ENCODE results near the gene MAGI3. TPM values are rescaled to one million over a fixed set of nuclear protein-coding genes. Genes with fewer than 3 reads are reported as not detected.
"Not testable (repeated sequence)": the region's sequence is repeated elsewhere in the genome, so short reads cannot be mapped to it uniquely, and the experiment has no call there.

The MAGI3 gene
- total RNA-seq, 1 donor from 2014 or later = 13.0 TPM

- no peak overlapping the region for H3K27ac ChIP-seq (ENCODE audit: low read depth, low read length)
- H3K4me3 ChIP-seq (ENCODE audit: low read length in 3 of 3) = no peak overlapping the region
- no peaks in the 10 kb centered on the region for H3K9me3 ChIP-seq (ENCODE audit: control insufficient read depth in 3 of 3, low read length in 3 of 3)
- H3K4me1 ChIP-seq (ENCODE audit: control insufficient read depth in 3 of 3, insufficient read depth in 3 of 3, low read length in 3 of 3) = no peaks in the 10 kb centered on the region
- no peak overlapping the region for H3K9ac ChIP-seq (ENCODE audit: low read depth in 1 of 3, low read length in 3 of 3)
- H3K36me3 ChIP-seq (ENCODE audit: control insufficient read depth in 3 of 3, insufficient read depth in 3 of 3, low read length in 3 of 3) = no peaks in the 10 kb centered on the region
- H3K27me3 ChIP-seq (ENCODE audit: control insufficient read depth in 3 of 3, insufficient read depth in 3 of 3, low read length in 3 of 3) = no peaks in the 10 kb centered on the region
Observed at GRCh38 chr1:113582084-113582483, 191.8 kb downstream of the MAGI3 start.

DNA sequence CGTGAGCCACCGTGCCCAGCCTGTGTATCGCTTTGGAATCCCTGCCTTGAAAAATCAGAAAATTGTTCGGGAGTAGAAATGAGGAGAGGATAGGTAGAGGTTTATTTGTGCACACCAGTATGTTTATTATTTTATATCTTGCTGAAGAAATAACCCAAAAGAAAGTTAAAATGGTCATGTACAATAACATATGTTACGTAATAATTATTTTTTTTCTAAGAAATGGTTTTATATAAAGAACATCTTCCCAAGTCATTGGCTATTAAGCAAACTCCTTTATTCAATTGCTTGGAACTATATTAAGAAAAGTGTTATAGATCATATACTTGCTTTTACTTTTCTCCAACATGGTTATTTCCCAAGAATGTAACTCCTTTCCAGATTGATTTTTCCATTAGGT lies 197.2 kb downstream of the MAGI3 start:
- Histone ChIP-seq H3K27ac (ENCODE audit: low read depth, low read length) (no peak overlapping the region), H3K36me3 (ENCODE audit: control insufficient read depth in 3 of 3, insufficient read depth in 3 of 3, low read length in 3 of 3) (no peaks in the 10 kb centered on the region), H3K27me3 (ENCODE audit: control insufficient read depth in 3 of 3, insufficient read depth in 3 of 3, low read length in 3 of 3) (no peaks in the 10 kb centered on the region), H3K4me1 (ENCODE audit: control insufficient read depth in 3 of 3, insufficient read depth in 3 of 3, low read length in 3 of 3) (no peaks in the 10 kb centered on the region), H3K4me3 (ENCODE audit: low read length in 3 of 3) (no peak overlapping the region), H3K9me3 (ENCODE audit: control insufficient read depth in 3 of 3, low read length in 3 of 3) (no peaks in the 10 kb centered on the region), H3K9ac (ENCODE audit: low read depth in 1 of 3, low read length in 3 of 3) (no peak overlapping the region)

GRCh38 chr1:113592230-113592629 lies 201.9 kb downstream of the MAGI3 start:
- Histone ChIP-seq H3K9me3 (ENCODE audit: control insufficient read depth in 3 of 3, low read length in 3 of 3) (no peaks in the 10 kb centered on the region), H3K4me3 (ENCODE audit: low read length in 3 of 3) (no peak overlapping the region), H3K9ac (ENCODE audit: low read depth in 1 of 3, low read length in 3 of 3) (no peak overlapping the region), H3K27me3 (ENCODE audit: control insufficient read depth in 3 of 3, insufficient read depth in 3 of 3, low read length in 3 of 3) (no peaks in the 10 kb centered on the region), H3K27ac (ENCODE audit: low read depth, low read length) (no peak overlapping the region), H3K36me3 (ENCODE audit: control insufficient read depth in 3 of 3, insufficient read depth in 3 of 3, low read length in 3 of 3) (peaks cover 0 to 5% (median 3%) of the 10 kb centered on the region in 3 donors), H3K4me1 (ENCODE audit: control insufficient read depth in 3 of 3, insufficient read depth in 3 of 3, low read length in 3 of 3) (no peaks in the 10 kb centered on the region)

DNA sequence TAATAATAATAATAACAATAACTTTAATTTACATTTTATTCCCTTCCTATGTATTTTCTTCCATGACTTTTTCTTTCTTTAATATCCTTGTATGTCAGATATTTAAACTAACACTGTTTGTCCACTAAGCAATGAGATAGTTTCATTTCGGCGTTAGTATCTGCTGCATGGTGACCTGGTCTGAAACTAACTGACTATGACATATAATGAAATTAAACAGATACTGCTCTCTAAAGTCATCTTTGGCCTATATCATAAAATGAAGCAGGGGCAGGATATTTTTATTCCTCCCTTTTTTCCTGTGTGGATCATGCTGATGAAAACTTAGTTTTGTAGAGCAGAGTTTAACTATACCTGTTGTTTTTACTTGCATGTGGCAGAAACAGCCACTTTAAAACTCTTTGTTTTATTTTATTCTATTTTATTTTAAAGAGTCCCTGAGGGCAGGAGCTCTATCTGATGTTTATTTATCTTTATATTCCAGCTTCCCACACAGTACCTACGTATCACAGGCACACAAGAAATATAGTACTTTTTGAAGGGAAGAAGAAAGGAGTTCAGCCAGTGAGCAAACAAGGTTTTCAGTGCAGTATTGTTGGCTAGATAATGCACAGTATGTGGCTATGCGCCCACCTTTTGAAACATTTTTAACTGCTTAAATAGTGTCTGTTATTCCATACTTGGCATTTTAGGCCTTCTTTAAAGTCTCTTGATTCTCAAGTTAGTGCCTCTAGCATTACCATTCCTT lies 203.4 kb downstream of the MAGI3 start:
- Histone ChIP-seq H3K9ac (ENCODE audit: low read depth in 1 of 3, low read length in 3 of 3) (no peak overlapping the region), H3K27ac (ENCODE audit: low read depth, low read length) (no peak overlapping the region), H3K27me3 (ENCODE audit: control insufficient read depth in 3 of 3, insufficient read depth in 3 of 3, low read length in 3 of 3) (no peaks in the 10 kb centered on the region), H3K4me3 (ENCODE audit: low read length in 3 of 3) (no peak overlapping the region), H3K4me1 (ENCODE audit: control insufficient read depth in 3 of 3, insufficient read depth in 3 of 3, low read length in 3 of 3) (no peaks in the 10 kb centered on the region), H3K36me3 (ENCODE audit: control insufficient read depth in 3 of 3, insufficient read depth in 3 of 3, low read length in 3 of 3) (peaks cover 0 to 10% (median 3%) of the 10 kb centered on the region in 3 donors), H3K9me3 (ENCODE audit: control insufficient read depth in 3 of 3, low read length in 3 of 3) (peaks cover 0 to 3% (median 0%) of the 10 kb centered on the region in 3 donors)

DNA sequence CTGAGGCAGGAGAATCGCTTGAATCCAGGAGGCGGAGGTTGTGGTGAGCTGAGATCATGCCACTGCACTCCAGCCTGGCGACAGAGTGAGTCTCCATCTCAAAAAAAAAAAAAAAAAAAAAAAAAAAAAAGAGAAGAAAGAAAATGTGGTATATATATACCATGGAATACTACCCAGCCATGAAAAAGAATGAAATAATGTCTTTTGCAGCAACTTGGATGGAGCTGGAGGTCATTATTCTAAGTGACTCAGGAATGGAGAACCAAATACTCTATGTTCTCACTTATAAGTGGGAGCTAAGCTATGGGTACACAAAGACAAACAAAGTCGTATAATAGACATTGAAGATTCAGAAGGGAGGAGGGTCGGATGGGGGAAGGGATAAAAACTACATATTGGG lies 214.2 kb downstream of the MAGI3 start:
- H3K4me3 ChIP-seq (ENCODE audit: low read length in 3 of 3); H3K9me3 ChIP-seq (ENCODE audit: control insufficient read depth in 3 of 3, low read length in 3 of 3); H3K4me1 ChIP-seq (ENCODE audit: control insufficient read depth in 3 of 3, insufficient read depth in 3 of 3, low read length in 3 of 3); H3K9ac ChIP-seq (ENCODE audit: low read depth in 1 of 3, low read length in 3 of 3); H3K36me3 ChIP-seq (ENCODE audit: control insufficient read depth in 3 of 3, insufficient read depth in 3 of 3, low read length in 3 of 3); H3K27me3 ChIP-seq (ENCODE audit: control insufficient read depth in 3 of 3, insufficient read depth in 3 of 3, low read length in 3 of 3); H3K27ac ChIP-seq (ENCODE audit: low read depth, low read length): not testable (repeated sequence)

DNA sequence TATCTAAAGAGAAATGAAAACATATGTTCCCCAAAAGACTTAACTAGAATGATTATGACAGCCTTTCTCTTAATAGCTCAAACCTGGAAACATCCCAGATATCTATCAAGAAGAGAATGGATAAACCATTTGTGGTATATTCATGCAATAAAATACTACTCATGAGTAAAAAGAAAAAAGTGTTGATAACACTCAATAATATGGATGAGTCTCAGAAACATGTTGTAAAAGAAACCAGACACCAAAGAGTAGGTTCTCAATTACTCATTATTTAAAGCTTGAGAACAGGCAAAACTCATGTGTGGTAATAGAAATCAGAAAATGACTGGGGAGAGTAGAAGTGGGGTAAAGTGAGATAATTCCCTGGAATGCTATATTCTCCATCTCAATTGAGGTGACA lies 214.8 kb downstream of the MAGI3 start:
- Histone ChIP-seq H3K4me1 (ENCODE audit: control insufficient read depth in 3 of 3, insufficient read depth in 3 of 3, low read length in 3 of 3) (no peaks in the 10 kb centered on the region), H3K27me3 (ENCODE audit: control insufficient read depth in 3 of 3, insufficient read depth in 3 of 3, low read length in 3 of 3) (no peaks in the 10 kb centered on the region), H3K9ac (ENCODE audit: low read depth in 1 of 3, low read length in 3 of 3) (no peak overlapping the region), H3K27ac (ENCODE audit: low read depth, low read length) (no peak overlapping the region), H3K4me3 (ENCODE audit: low read length in 3 of 3) (no peak overlapping the region), H3K36me3 (ENCODE audit: control insufficient read depth in 3 of 3, insufficient read depth in 3 of 3, low read length in 3 of 3) (no peaks in the 10 kb centered on the region), H3K9me3 (ENCODE audit: control insufficient read depth in 3 of 3, low read length in 3 of 3) (no peaks in the 10 kb centered on the region)

- no peaks in the 10 kb centered on the region for H3K4me1 ChIP-seq (ENCODE audit: control insufficient read depth in 3 of 3, insufficient read depth in 3 of 3, low read length in 3 of 3)
- H3K36me3 ChIP-seq (ENCODE audit: control insufficient read depth in 3 of 3, insufficient read depth in 3 of 3, low read length in 3 of 3) = no peaks in the 10 kb centered on the region
- H3K9ac ChIP-seq (ENCODE audit: low read depth in 1 of 3, low read length in 3 of 3) = no peak overlapping the region
- H3K4me3 ChIP-seq (ENCODE audit: low read length in 3 of 3) = no peak overlapping the region
- H3K27me3 ChIP-seq (ENCODE audit: control insufficient read depth in 3 of 3, insufficient read depth in 3 of 3, low read length in 3 of 3) = no peaks in the 10 kb centered on the region
- no peaks in the 10 kb centered on the region for H3K9me3 ChIP-seq (ENCODE audit: control insufficient read depth in 3 of 3, low read length in 3 of 3)
- H3K27ac ChIP-seq (ENCODE audit: low read depth, low read length) = no peak overlapping the region
Observed at GRCh38 chr1:113608399-113608798, 218.1 kb downstream of the MAGI3 start.

DNA sequence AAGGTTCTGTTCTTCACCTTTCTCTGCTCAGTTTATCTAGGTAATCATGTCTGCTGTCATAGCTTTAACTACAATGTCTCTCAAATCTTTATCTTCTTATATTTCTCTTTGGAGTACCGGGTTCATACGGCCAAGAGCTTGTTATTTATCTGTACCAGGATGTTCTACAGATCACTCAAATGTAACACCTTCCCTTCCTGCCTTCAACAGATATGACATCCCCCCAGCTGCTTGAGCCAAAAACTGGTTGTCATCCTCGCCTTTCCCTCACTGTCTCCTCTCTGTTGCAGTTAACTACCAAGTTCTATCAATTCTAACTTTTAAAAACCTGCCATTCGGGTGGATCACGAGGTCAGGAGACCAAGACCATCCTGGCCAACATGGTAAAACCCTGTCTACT lies 220.1 kb downstream of the MAGI3 start:
- Histone ChIP-seq H3K27ac (ENCODE audit: low read depth, low read length) (no peak overlapping the region), H3K4me3 (ENCODE audit: low read length in 3 of 3) (no peak overlapping the region), H3K9me3 (ENCODE audit: control insufficient read depth in 3 of 3, low read length in 3 of 3) (no peaks in the 10 kb centered on the region), H3K4me1 (ENCODE audit: control insufficient read depth in 3 of 3, insufficient read depth in 3 of 3, low read length in 3 of 3) (no peaks in the 10 kb centered on the region), H3K36me3 (ENCODE audit: control insufficient read depth in 3 of 3, insufficient read depth in 3 of 3, low read length in 3 of 3) (no peaks in the 10 kb centered on the region), H3K27me3 (ENCODE audit: control insufficient read depth in 3 of 3, insufficient read depth in 3 of 3, low read length in 3 of 3) (no peaks in the 10 kb centered on the region), H3K9ac (ENCODE audit: low read depth in 1 of 3, low read length in 3 of 3) (no peak overlapping the region)

DNA sequence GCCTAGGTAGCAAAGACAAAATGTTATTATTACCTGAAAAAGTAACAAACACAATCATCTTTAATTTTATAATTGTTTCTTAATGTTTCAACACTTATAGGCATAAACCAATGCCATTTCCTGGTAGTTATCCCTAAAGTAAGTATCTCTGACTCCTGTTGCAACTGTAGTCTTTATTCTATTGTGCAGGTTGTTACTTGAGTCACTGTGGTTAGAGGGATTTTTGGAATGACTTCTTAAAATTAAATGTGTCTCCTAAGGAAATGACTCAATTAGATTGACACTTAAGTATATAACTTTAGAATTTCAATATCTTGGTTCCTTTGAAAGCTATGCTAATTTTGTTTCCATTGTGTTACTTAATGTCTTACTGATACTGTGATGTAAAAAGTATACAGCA lies 225.1 kb downstream of the MAGI3 start:
- Histone ChIP-seq H3K9ac (ENCODE audit: low read depth in 1 of 3, low read length in 3 of 3) (no peak overlapping the region), H3K27me3 (ENCODE audit: control insufficient read depth in 3 of 3, insufficient read depth in 3 of 3, low read length in 3 of 3) (no peaks in the 10 kb centered on the region), H3K27ac (ENCODE audit: low read depth, low read length) (no peak overlapping the region), H3K9me3 (ENCODE audit: control insufficient read depth in 3 of 3, low read length in 3 of 3) (no peaks in the 10 kb centered on the region), H3K4me3 (ENCODE audit: low read length in 3 of 3) (no peak overlapping the region), H3K4me1 (ENCODE audit: control insufficient read depth in 3 of 3, insufficient read depth in 3 of 3, low read length in 3 of 3) (no peaks in the 10 kb centered on the region), H3K36me3 (ENCODE audit: control insufficient read depth in 3 of 3, insufficient read depth in 3 of 3, low read length in 3 of 3) (no peaks in the 10 kb centered on the region)

DNA sequence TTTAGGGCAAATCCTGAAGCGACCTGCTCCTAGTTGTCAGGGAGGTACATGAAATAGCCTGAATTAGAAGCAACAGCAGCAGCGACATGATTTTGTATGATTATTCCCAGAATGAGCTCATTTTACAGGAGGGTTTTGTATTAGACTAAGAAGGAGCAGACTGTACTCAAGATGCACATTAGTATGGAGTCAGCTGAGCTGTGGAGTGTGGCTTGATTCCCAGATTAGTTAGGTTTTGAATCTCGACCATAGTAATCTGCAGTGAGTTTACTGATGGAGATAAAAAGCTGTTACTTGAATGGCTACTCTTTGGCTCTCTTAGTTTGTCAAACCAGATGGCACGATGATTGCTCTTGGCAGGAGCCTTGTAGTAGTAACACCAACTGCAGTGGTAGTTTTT lies 225.8 kb downstream of the MAGI3 start:
- no peaks in the 10 kb centered on the region for H3K9me3 ChIP-seq (ENCODE audit: control insufficient read depth in 3 of 3, low read length in 3 of 3)
- no peak overlapping the region for H3K9ac ChIP-seq (ENCODE audit: low read depth in 1 of 3, low read length in 3 of 3)
- no peaks in the 10 kb centered on the region for H3K4me1 ChIP-seq (ENCODE audit: control insufficient read depth in 3 of 3, insufficient read depth in 3 of 3, low read length in 3 of 3)
- no peak overlapping the region for H3K27ac ChIP-seq (ENCODE audit: low read depth, low read length)
- H3K36me3 ChIP-seq (ENCODE audit: control insufficient read depth in 3 of 3, insufficient read depth in 3 of 3, low read length in 3 of 3) = no peaks in the 10 kb centered on the region
- no peak overlapping the region for H3K4me3 ChIP-seq (ENCODE audit: low read length in 3 of 3)
- H3K27me3 ChIP-seq (ENCODE audit: control insufficient read depth in 3 of 3, insufficient read depth in 3 of 3, low read length in 3 of 3) = no peaks in the 10 kb centered on the region
